HS-5 (cell line): ENCODE measurements around the gene CNIH1.
"Not testable (repeated sequence)": the region's sequence is repeated elsewhere in the genome, so short reads cannot be mapped to it uniquely, and the experiment has no call there.

Experiments
- DNase-seq: peaks from one replicate; pipeline ENCODE4 v3.0.0-alpha.2; 2012; ENCODE audit warnings: low read depth

The CNIH1 gene

GRCh38 chr14:54380558-54380957, 60.6 kb downstream of the CNIH1 start:
- not testable (repeated sequence) for DNase-seq

DNA sequence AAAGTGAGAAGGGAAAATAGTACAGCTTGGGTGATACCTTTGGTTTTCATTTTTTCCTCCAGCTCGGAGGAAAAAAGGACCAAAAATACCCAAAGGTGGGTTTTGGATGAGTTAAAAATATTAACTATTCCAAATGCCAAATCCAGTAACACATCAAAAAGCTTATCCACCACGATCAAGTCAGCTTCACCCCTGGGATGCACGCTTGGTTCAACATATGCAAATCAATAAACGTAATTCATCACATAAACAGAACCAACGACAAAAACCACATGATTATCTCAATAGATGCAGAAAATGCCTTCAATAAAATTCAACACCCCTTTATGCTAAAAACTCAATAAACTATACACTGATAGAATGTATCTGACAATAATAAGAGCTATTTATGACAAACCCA, 62.3 kb downstream of the CNIH1 start:
- not testable (repeated sequence) for DNase-seq

GRCh38 chr14:54377501-54377900, 63.7 kb downstream of the CNIH1 start:
- DNase-seq: no peak

GRCh38 chr14:54374117-54374884, 66.9 kb downstream of the CNIH1 start:
- no peak for DNase-seq
